NT2/D1 (cell line): ENCODE results near the gene ANKRD28.
"Not testable (repeated sequence)": the region's sequence is repeated elsewhere in the genome, so short reads cannot be mapped to it uniquely, and the experiment has no call there.

Experiments
- DNase-seq: peaks from one replicate; pipeline ENCODE4 v3.0.0-alpha.2; 2011; ENCODE audit warnings: low read depth, low spot score
- H3K27me3 ChIP-seq: 2 replicates; pipeline ENCODE4 v1.6.0; 2011; ENCODE audit warnings: mild to moderate bottlenecking; ENCODE audit not compliant: insufficient read length, insufficient read depth
- H3K36me3 ChIP-seq: 2 replicates; pipeline ENCODE4 v1.6.1; 2011; ENCODE audit warnings: mild to moderate bottlenecking, low read length, mixed read lengths; ENCODE audit not compliant: insufficient read depth, insufficient read length
- H3K4me1 ChIP-seq: 2 replicates; pipeline ENCODE4 v1.5.1; 2011; ENCODE audit not compliant: insufficient read depth, insufficient read length
- H3K4me3 ChIP-seq: 2 replicates; pipeline ENCODE4 v1.5.1; 2011; ENCODE audit warnings: low read depth; ENCODE audit not compliant: insufficient read length
- H3K9ac ChIP-seq: 2 replicates; pipeline ENCODE4 v1.6.0; 2011; ENCODE audit warnings: low read depth; ENCODE audit not compliant: insufficient read length
- H3K9me3 ChIP-seq: 2 replicates; pipeline ENCODE4 v1.5.1; 2011; ENCODE audit warnings: mild to moderate bottlenecking, low read length; ENCODE audit not compliant: insufficient read depth
- SUZ12 ChIP-seq: IDR thresholded peaks from 2 replicates; pipeline ENCODE4 v1.6.1; 2011; ENCODE audit not compliant: insufficient read length, insufficient read depth; ENCODE audit errors: extremely low read depth
- YY1 ChIP-seq: IDR thresholded peaks from 2 replicates; pipeline ENCODE4 v1.6.1; 2011; ENCODE audit not compliant: insufficient read length, insufficient read depth
- ZNF274 ChIP-seq: IDR thresholded peaks from 2 replicates; pipeline ENCODE4 v1.6.1; 2011; ENCODE audit warnings: mild to moderate bottlenecking, low read depth, low read length

The ANKRD28 gene

GRCh38 chr3:15797642-15798303 is at the start of gene ANKRD28:
ANKRD28 (minus strand) TSS chr3:15797979; CDS start chr3:15796521, 1,458 bp downstream.
- Histone ChIP-seq H3K9me3 (no peaks in the 10 kb centered on the region), H3K27me3 (no peaks in the 10 kb centered on the region), H3K9ac (no peak within 1 kb of the TSS), H3K4me3 (no peak within 1 kb of the TSS), H3K36me3 (no peaks in the 10 kb centered on the region), H3K4me1 (no peaks in the 10 kb centered on the region)
- DNase-seq, result no peak
- TF ChIP-seq SUZ12 (no peak), ZNF274 (no peak), YY1 (no peak)

- Histone ChIP-seq H3K36me3 (peaks cover 2% of the 10 kb centered on the region), H3K4me3 (no peak overlapping the region), H3K4me1 (no peaks in the 10 kb centered on the region), H3K9ac (no peak overlapping the region), H3K9me3 (peaks cover 12% of the 10 kb centered on the region), H3K27me3 (no peaks in the 10 kb centered on the region)
- DNase-seq, result no peak
- TF ChIP-seq SUZ12 (no peak), ZNF274 (no peak), YY1 (no peak)
Observed at GRCh38 chr3:15847239-15847638, 49.5 kb upstream of the ANKRD28 start.

DNA sequence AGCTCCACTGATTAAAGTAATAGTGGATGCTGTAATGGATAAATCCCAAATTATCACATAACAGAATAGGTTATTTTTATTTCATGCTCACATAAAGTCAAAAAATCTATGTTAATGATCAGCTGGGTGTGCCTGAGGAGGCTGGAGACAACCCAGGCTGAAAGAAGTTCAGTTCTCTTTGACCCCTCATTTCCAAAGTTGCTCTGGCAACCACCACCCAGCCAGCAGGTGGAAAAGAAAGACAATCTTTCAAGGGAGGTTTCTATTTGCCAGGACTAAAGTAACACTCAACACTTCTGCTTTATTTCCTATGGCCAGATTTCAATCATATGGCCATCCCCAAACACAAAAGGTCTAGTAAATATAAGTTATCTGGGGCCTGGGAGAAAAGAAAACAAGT is 48.8 kb upstream of the ANKRD28 start:
- H3K4me1 ChIP-seq, result no peaks in the 10 kb centered on the region
- TF ChIP-seq YY1 (no peak), ZNF274 (no peak)
- peaks cover 2% of the 10 kb centered on the region for H3K36me3 ChIP-seq
- no peak overlapping the region for H3K4me3 ChIP-seq
- H3K9me3 ChIP-seq, result peaks cover 5% of the 10 kb centered on the region; the same call in 1 of the 2 replicates
- H3K9ac ChIP-seq, result no peak overlapping the region
- H3K27me3 ChIP-seq, result no peaks in the 10 kb centered on the region
- DNase-seq, result no peak

- no peak for TF ChIP-seq SUZ12
- peaks cover 2% of the 10 kb centered on the region for H3K36me3 ChIP-seq
Observed at GRCh38 chr3:15845475-15845874, 47.7 kb upstream of the ANKRD28 start.

DNA sequence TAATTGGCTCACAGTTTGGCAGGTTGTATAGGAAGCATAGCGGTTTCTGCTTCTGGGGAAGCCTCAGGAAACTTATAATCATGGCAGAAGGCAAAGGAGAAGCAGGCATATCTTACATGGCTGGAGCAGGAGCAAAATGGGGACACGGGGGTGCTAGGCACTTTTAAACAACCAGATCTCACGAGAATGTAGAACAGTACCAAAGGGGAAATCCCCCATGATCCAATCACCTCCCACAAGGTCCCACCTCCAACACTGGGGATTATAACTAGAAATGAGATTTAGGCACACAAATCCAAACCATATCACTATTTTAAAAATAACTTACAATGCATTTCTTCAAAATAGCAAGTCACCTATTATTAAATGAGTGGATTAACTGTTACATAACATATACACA is 47.1 kb upstream of the ANKRD28 start:
- DNase-seq, result no peak
- Histone ChIP-seq H3K9me3 (0 out of 2 replicates have a peak, but pooled peaks cover 3% of the 10 kb centered on the region), H3K27me3 (no peaks in the 10 kb centered on the region), H3K4me1 (no peaks in the 10 kb centered on the region), H3K9ac (no peak overlapping the region), H3K36me3 (no peaks in the 10 kb centered on the region), H3K4me3 (no peak overlapping the region)
- TF ChIP-seq ZNF274 (no peak), SUZ12 (no peak), YY1 (no peak)

More at GRCh38 chr3:15845475-15845874, 47.7 kb upstream of the ANKRD28 start:
- Histone ChIP-seq H3K27me3 (no peaks in the 10 kb centered on the region), H3K4me1 (no peaks in the 10 kb centered on the region), H3K4me3 (no peak overlapping the region), H3K9me3 (0 out of 2 replicates have a peak, but pooled peaks cover 3% of the 10 kb centered on the region), H3K9ac (no peak overlapping the region)
- DNase-seq, result no peak

GRCh38 chr3:15841091-15841973 is 43.6 kb upstream of the ANKRD28 start:
- DNase-seq, H3K36me3 ChIP-seq, H3K9me3 ChIP-seq, H3K9ac ChIP-seq, H3K4me3 ChIP-seq, H3K4me1 ChIP-seq, H3K27me3 ChIP-seq: not testable (repeated sequence)

GRCh38 chr3:15839568-15839967 is 41.8 kb upstream of the ANKRD28 start:
- no peak for TF ChIP-seq SUZ12
- TF ChIP-seq ZNF274, result no peak
- TF ChIP-seq YY1, result no peak
- H3K4me1 ChIP-seq, result no peaks in the 10 kb centered on the region
- no peaks in the 10 kb centered on the region for H3K27me3 ChIP-seq
- H3K9me3 ChIP-seq, result 0 out of 2 replicates have a peak, but pooled peaks cover 5% of the 10 kb centered on the region
- H3K36me3 ChIP-seq, result no peaks in the 10 kb centered on the region
- no peak for DNase-seq
- H3K4me3 ChIP-seq, result no peak overlapping the region
- no peak overlapping the region for H3K9ac ChIP-seq
